K562 (cell line): ENCODE measurements around the gene RSPH6A. TPM values are rescaled to one million over a fixed set of nuclear protein-coding genes. Genes with fewer than 3 reads are reported as not detected.

ENCODE experiments used
- ATAC-seq: fragments of 200-7000 bp; cut with Tn5 transposase; 3 replicates; pipeline ENCODE4 v1.9.1; 2020; ENCODE audit warnings: moderate library complexity
- BruUV-seq: library from RNA; stranded (reverse); fragments of 400-500 nt; replicated peaks from 2 replicates; lab custom pipeline; 2021; lab: Mats Ljungman, UMichigan
- CTCF ChIA-PET: fragments of 300-600 bp; formaldehyde crosslinking; extraction: SDS; loops from one replicate; lab custom pipeline; 2021; ENCODE audit warnings: low intra/inter-chr PET ratio; lab: Yijun Ruan, JAX
- POLR2A ChIA-PET: fragments of 300-600, 350-650 bp; sonication (Branson Sonifier 250); formaldehyde crosslinking; extraction: SDS; loops from one replicate; lab custom pipeline; 2021; ENCODE audit warnings: antibody characterized with exemption, inconsistent platforms; lab: Yijun Ruan, JAX
- DNase-seq, 4 experiments: peaks; one replicate each; pipeline versions ENCODE4 v3.0.0 to v3.0.0-alpha.2; 2011 to 2018; ENCODE audit warnings: low spot score in 3 of 4, mixed read lengths in 3 of 4; ENCODE audit errors: extremely low read depth in 1 of 4
- FAIRE-seq: peaks from 2 replicates; lab custom pipeline; 2011; peaks lifted over from hg19 to GRCh38; lab: Jason Lieb, UNC
- H2AFZ ChIP-seq: 2 replicates; pipeline ENCODE4 v1.6.0; 2011; ENCODE audit warnings: low read depth, low read length, control low read depth, inconsistent platforms
- H3K27ac ChIP-seq: fragments of 200-600 bp; 3 replicates; pipeline ENCODE4 v1.8.0; 2011; ENCODE audit warnings: low read depth, mild to moderate bottlenecking, control low read depth, inconsistent platforms, low read length, moderate library complexity, mixed read lengths; ENCODE audit errors: extremely low read depth
- H3K27me3 ChIP-seq, 2 experiments: fragments of 300-600 bp in 1 of 2; 2 replicates in 1 of 2; 3 replicates in 1 of 2; pipeline versions ENCODE4 v1.6.0 to v1.8.0; 2011; ENCODE audit warnings: inconsistent platforms in 2 of 2, low read length in 2 of 2, mild to moderate bottlenecking in 1 of 2, mixed read lengths in 1 of 2, moderate library complexity in 1 of 2; ENCODE audit not compliant: control insufficient read depth in 2 of 2, insufficient read depth in 2 of 2
- H3K36me3 ChIP-seq: fragments of 300-600 bp; 3 replicates; pipeline ENCODE4 v1.8.0; 2011; ENCODE audit warnings: mild to moderate bottlenecking, low read length, inconsistent platforms; ENCODE audit not compliant: control insufficient read depth, insufficient read depth
- H3K4me1 ChIP-seq, 2 experiments: fragments of 200-600 bp in 1 of 2; replicated peaks in 1 of 2; 2 replicates in 1 of 2; 3 replicates in 1 of 2; pipeline versions ENCODE4 v1.5.1 to v1.8.0; 2011; ENCODE audit warnings: inconsistent platforms in 2 of 2, low read length in 2 of 2, mild to moderate bottlenecking in 1 of 2, mixed read lengths in 1 of 2, moderate library complexity in 1 of 2; ENCODE audit not compliant: control insufficient read depth in 2 of 2, insufficient read depth in 2 of 2
- H3K4me2 ChIP-seq: 2 replicates; pipeline ENCODE4 v1.6.1; 2011; ENCODE audit warnings: low read length, control low read depth, inconsistent platforms, mixed read lengths; ENCODE audit not compliant: insufficient read depth
- H3K4me3 ChIP-seq: fragments of 200-600 bp; sonication (generic), shearing (Covaris generic); 2 replicates; pipeline ENCODE4 v1.5.1; 2016; ENCODE audit warnings: control low read depth, inconsistent platforms
- H3K79me2 ChIP-seq: fragments of 200-600 bp; 3 replicates; pipeline ENCODE4 v1.8.0; 2011; ENCODE audit warnings: low read length, inconsistent platforms; ENCODE audit not compliant: control insufficient read depth, insufficient read depth
- H3K9ac ChIP-seq, 2 experiments: 2 replicates each; pipeline versions ENCODE4 v1.6.0 to v1.6.1; 2011; ENCODE audit warnings: low read depth in 2 of 2, low read length in 2 of 2, control low read depth in 1 of 2, inconsistent platforms in 1 of 2, mild to moderate bottlenecking in 1 of 2, mixed read lengths in 1 of 2; ENCODE audit not compliant: insufficient read depth in 1 of 2
- H3K9me1 ChIP-seq: one replicate; pipeline ENCODE4 v1.6.0; 2011; ENCODE audit warnings: inconsistent platforms, mild to moderate bottlenecking, low read length, moderate library complexity; ENCODE audit not compliant: control insufficient read depth, insufficient read depth
- H3K9me3 ChIP-seq: replicated peaks from 2 replicates; pipeline ENCODE4 v1.5.1; 2011; ENCODE audit warnings: low read depth, low read length, inconsistent platforms; ENCODE audit not compliant: control insufficient read depth, insufficient read depth
- H4K20me1 ChIP-seq: replicated peaks from 2 replicates; pipeline ENCODE4 v1.6.1; 2011; ENCODE audit warnings: low read length, inconsistent platforms, mixed read lengths; ENCODE audit not compliant: control insufficient read depth, insufficient read depth
- ARID1B ChIP-seq: fragments of 450-650 bp; IDR thresholded peaks from 2 replicates; pipeline ENCODE4 v1.6.1; 2016; ENCODE audit warnings: antibody characterized with exemption, mild to moderate bottlenecking, inconsistent platforms
- FOXP1 ChIP-seq: sonication (generic); formaldehyde crosslinking; IDR thresholded peaks from 2 replicates; pipeline ENCODE4 v1.8.0; 2022; ENCODE audit warnings: mild to moderate bottlenecking, missing genetic modification reagents
- PCBP2 ChIP-seq: fragments of 200-400 bp; formaldehyde crosslinking; IDR thresholded peaks from 2 replicates; pipeline ENCODE4 v1.6.1; 2018; ENCODE audit warnings: low read length, low read depth, mild to moderate bottlenecking, moderate library complexity; ENCODE audit not compliant: poor library complexity, severe bottlenecking
- PKNOX1 ChIP-seq: fragments of 450-650 bp; IDR thresholded peaks from 2 replicates; pipeline ENCODE4 v1.6.1; 2016
- RREB1 ChIP-seq: fragments of 250-450 bp; sonication (Bioruptor Pico); IDR thresholded peaks from 2 replicates; pipeline ENCODE4 v1.4.0; 2020
- TSHZ1 ChIP-seq: fragments of 250-450 bp; sonication (Bioruptor Pico); IDR thresholded peaks from 2 replicates; pipeline ENCODE4 v1.4.0; 2020; ENCODE audit warnings: mild to moderate bottlenecking, moderate library complexity
- ZFP1 ChIP-seq: fragments of 450-650 bp; formaldehyde crosslinking; IDR thresholded peaks from 2 replicates; pipeline ENCODE4 v1.4.0; 2020; ENCODE audit warnings: mild to moderate bottlenecking, mixed read lengths
- WGBS: fragments of 100-300 bp; shearing (Covaris generic); methylation state at CpG from one replicate; pipeline ENCODE4 v1.1.6; 2016; ENCODE audit warnings: low coverage, mixed read lengths; ENCODE audit not compliant: insufficient coverage; ENCODE audit errors: missing lambda C conversion rate; 5-methylcytosine and 5-hydroxymethylcytosine counted together
- in situ Hi-C: fragments of 300-500 bp; cut with MboI; formaldehyde crosslinking; loops from 4 replicates; pipeline ENCODE4 v1.15.0; 2018; ENCODE audit warnings: inconsistent platforms, mixed read lengths
- intact Hi-C: fragments of 100-400 bp; cut with micrococcal nuclease; formaldehyde crosslinking; loops from 2 replicates; pipeline ENCODE4 v1.14.2; 2022
- polyA plus RNA-seq, 8 experiments: library from polyadenylated mRNA; depleted of rRNA in 4 of 8; stranded (reverse) in 5 of 8; unstranded in 3 of 8; fragments of >200 nt; fragmentation: Nextera tagmentation in 2 of 8; fragmentation: Illumina TruSeq in 1 of 8; extraction: Ambion mirVana in 2 of 8; extraction: Trizol in 1 of 8; gene quantifications; 2 replicates each; pipeline versions ENCODE4 v1.2.1 to v1.2.3, GENCODE V29; 2011 to 2014; ENCODE audit warnings: inconsistent platforms in 1 of 8, missing spikeins in 1 of 8
- total RNA-seq, 7 experiments: library from RNA; depleted of rRNA in 6 of 7; stranded (reverse); fragments of >200 nt in 6 of 7; fragmentation: Illumina TruSeq in 2 of 7; extraction: Trizol in 2 of 7; gene quantifications; 2 replicates each; pipeline versions ENCODE4 v1.2.1 to v1.2.3, GENCODE V29; 2011 to 2021; ENCODE audit warnings: low replicate concordance in 1 of 7

RSPH6A gene
- total and polyA plus RNA-seq, 9 of the 15 experiments (the other 6 are each of a cell fraction or from before 2014, with no cell fraction given): 0.03 to 0.15 (median 0.07) TPM; not detected in 5

GRCh38 chr19:45761714-45762113 is 53.4 kb downstream of the RSPH6A start (continued):
- TF ChIP-seq PKNOX1 (no peak), ZFP1 (CRISPR knock-in tag) (no peak)

GRCh38 chr19:45758921-45759320 is 56.2 kb downstream of the RSPH6A start:
- H3K9me3 ChIP-seq: no peaks in the 10 kb centered on the region
- no peaks in the 10 kb centered on the region for H3K79me2 ChIP-seq
- H3K36me3 ChIP-seq: no peaks in the 10 kb centered on the region
- CTCF ChIA-PET: no interaction called here
- BruUV-seq: no TSS peak
- FAIRE-seq (no peak), ATAC-seq (no peak), DNase-seq (no peak)
- H4K20me1 ChIP-seq: no peaks in the 10 kb centered on the region
- no peaks in the 10 kb centered on the region for H3K9me1 ChIP-seq
- no peak overlapping the region for H3K4me3 ChIP-seq
- no peaks in the 10 kb centered on the region; a peak in 1 of 5 replicates for H3K27me3 ChIP-seq
- no peak overlapping the region for H3K4me2 ChIP-seq
- no peak overlapping the region for H2AFZ ChIP-seq
- no peak overlapping the region for H3K27ac ChIP-seq
- intact Hi-C loops: no loop called here
- H3K9ac ChIP-seq: peak overlapping the region in 1 of 2 experiments; percentile 38; a peak in 1 of 4 replicates
- POLR2A ChIA-PET: no interaction called here
- WGBS: 23% methylated on average over 9 of the region's 9 CpGs
- in situ Hi-C loops: no loop called here
- H3K4me1 ChIP-seq: peaks cover 0 to 24% of the 10 kb centered on the region in 2 experiments; a peak in 2 of 5 replicates
- TF ChIP-seq ARID1B: no peak
- TF ChIP-seq FOXP1 (CRISPR knock-in tag): no peak
- TF ChIP-seq TSHZ1 (CRISPR knock-in tag): no peak
- TF ChIP-seq RREB1 (CRISPR knock-in tag): no peak
- no peak for TF ChIP-seq PCBP2
